ENCODE data around the gene LILRA6.
"Not testable (repeated sequence)": the region's sequence is repeated elsewhere in the genome, so short reads cannot be mapped to it uniquely, and the experiment has no call there.

The LILRA6 gene

GRCh38 chr19:54252845-54253244 lies 10.3 kb upstream of the LILRA6 start:
- no peak overlapping the region for H3K27ac ChIP-seq
- TF ChIP-seq CTCF (conservative IDR thresholded peaks at IDR 0.05), result no peak

- TF ChIP-seq CTCF (conservative IDR thresholded peaks at IDR 0.05), result no peak
- H3K27ac ChIP-seq, result no peak overlapping the region
Measured at GRCh38 chr19:54252243-54252642, 9.7 kb upstream of the LILRA6 start.

- H3K27ac ChIP-seq, result no peak overlapping the region
- no peak for TF ChIP-seq CTCF (conservative IDR thresholded peaks at IDR 0.05)
Measured at GRCh38 chr19:54248016-54248601, 5.5 kb upstream of the LILRA6 start.

- TF ChIP-seq CTCF (conservative IDR thresholded peaks at IDR 0.05), result no peak
- H3K27ac ChIP-seq, result no peak overlapping the region
Measured at GRCh38 chr19:54247106-54247930, 4.7 kb upstream of the LILRA6 start.

GRCh38 chr19:54245936-54246335 lies 3.3 kb upstream of the LILRA6 start:
- H3K27ac ChIP-seq, result no peak overlapping the region
- no peak for TF ChIP-seq CTCF (conservative IDR thresholded peaks at IDR 0.05)

GRCh38 chr19:54243809-54244208 lies 1.2 kb upstream of the LILRA6 start:
- not testable (repeated sequence) for H3K27ac ChIP-seq

- not testable (repeated sequence) for H3K27ac ChIP-seq
Measured at GRCh38 chr19:54242234-54242633, 356 bp downstream of the LILRA6 start.

GRCh38 chr19:54240372-54241336 lies 1.9 kb downstream of the LILRA6 start:
- not testable (repeated sequence) for H3K27ac ChIP-seq

GRCh38 chr19:54239491-54240371 lies 2.9 kb downstream of the LILRA6 start:
- H3K27ac ChIP-seq, result not testable (repeated sequence)
